Measurements from ENCODE around the gene TXNRD1.

GRCh38 chr12:104290320-104290719 lies 74.7 kb downstream of the TXNRD1 start:
- TF ChIP-seq, protein P1, sequence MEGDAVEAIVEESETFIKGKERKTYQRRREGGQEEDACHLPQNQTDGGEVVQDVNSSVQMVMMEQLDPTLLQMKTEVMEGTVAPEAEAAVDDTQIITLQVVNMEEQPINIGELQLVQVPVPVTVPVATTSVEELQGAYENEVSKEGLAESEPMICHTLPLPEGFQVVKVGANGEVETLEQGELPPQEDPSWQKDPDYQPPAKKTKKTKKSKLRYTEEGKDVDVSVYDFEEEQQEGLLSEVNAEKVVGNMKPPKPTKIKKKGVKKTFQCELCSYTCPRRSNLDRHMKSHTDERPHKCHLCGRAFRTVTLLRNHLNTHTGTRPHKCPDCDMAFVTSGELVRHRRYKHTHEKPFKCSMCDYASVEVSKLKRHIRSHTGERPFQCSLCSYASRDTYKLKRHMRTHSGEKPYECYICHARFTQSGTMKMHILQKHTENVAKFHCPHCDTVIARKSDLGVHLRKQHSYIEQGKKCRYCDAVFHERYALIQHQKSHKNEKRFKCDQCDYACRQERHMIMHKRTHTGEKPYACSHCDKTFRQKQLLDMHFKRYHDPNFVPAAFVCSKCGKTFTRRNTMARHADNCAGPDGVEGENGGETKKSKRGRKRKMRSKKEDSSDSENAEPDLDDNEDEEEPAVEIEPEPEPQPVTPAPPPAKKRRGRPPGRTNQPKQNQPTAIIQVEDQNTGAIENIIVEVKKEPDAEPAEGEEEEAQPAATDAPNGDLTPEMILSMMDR (IDR thresholded peaks at IDR 0.05), result no peak
- no peak for TF ChIP-seq POLR2A (IDR thresholded peaks at IDR 0.05)
- TF ChIP-seq EP300 (IDR thresholded peaks at IDR 0.05), result no peak
